ENCODE results near the gene PTDSS2. TPM values are rescaled to one million over a fixed set of nuclear protein-coding genes. Genes with fewer than 3 reads are reported as not detected.

Gene PTDSS2
- total and polyA plus RNA-seq, 2 donors from 2014 or later = 28.5 to 37.7 TPM

GRCh38 chr11:461626-462025 lies 11.5 kb downstream of the PTDSS2 start:
- Histone ChIP-seq H3K9me3 (ENCODE audit: control insufficient read depth in 2 of 3, insufficient read depth in 1 of 3, low read length in 3 of 3) (no peaks in the 10 kb centered on the region), H3K27me3 (ENCODE audit: control insufficient read depth, insufficient read depth, low read length) (no peaks in the 10 kb centered on the region), H3K36me3 (ENCODE audit: control insufficient read depth in 2 of 3, insufficient read depth in 3 of 3, low read length in 3 of 3) (no peaks in the 10 kb centered on the region), H3K4me3 (ENCODE audit: low read length in 3 of 3) (no peak overlapping the region), H3K9ac (ENCODE audit: low read length in 3 of 3) (no peak overlapping the region), H3K27ac (ENCODE audit: low read depth in 2 of 2, low read length in 2 of 2) (no peak overlapping the region), H3K4me1 (ENCODE audit: control insufficient read depth in 2 of 3, insufficient read depth in 2 of 3, low read depth in 1 of 3, low read length in 3 of 3) (no peaks in the 10 kb centered on the region)
- intact Hi-C loops (cut with DNase I) = no loop called here
- TF ChIP-seq, protein P1, sequence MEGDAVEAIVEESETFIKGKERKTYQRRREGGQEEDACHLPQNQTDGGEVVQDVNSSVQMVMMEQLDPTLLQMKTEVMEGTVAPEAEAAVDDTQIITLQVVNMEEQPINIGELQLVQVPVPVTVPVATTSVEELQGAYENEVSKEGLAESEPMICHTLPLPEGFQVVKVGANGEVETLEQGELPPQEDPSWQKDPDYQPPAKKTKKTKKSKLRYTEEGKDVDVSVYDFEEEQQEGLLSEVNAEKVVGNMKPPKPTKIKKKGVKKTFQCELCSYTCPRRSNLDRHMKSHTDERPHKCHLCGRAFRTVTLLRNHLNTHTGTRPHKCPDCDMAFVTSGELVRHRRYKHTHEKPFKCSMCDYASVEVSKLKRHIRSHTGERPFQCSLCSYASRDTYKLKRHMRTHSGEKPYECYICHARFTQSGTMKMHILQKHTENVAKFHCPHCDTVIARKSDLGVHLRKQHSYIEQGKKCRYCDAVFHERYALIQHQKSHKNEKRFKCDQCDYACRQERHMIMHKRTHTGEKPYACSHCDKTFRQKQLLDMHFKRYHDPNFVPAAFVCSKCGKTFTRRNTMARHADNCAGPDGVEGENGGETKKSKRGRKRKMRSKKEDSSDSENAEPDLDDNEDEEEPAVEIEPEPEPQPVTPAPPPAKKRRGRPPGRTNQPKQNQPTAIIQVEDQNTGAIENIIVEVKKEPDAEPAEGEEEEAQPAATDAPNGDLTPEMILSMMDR (IDR thresholded peaks at IDR 0.05; ENCODE audit: borderline replicate concordance, extremely low read depth, insufficient read depth) = no peak
- FAIRE-seq (no peak), DNase-seq (peak in 1 of 5 donors; percentile 47)

- H3K27me3 ChIP-seq (ENCODE audit: control insufficient read depth, insufficient read depth, low read length) = no peaks in the 10 kb centered on the region
- H3K27ac ChIP-seq (ENCODE audit: low read depth in 2 of 2, low read length in 2 of 2) = no peak overlapping the region
- intact Hi-C loops (cut with DNase I) = no loop called here
- no peak overlapping the region for H3K4me3 ChIP-seq (ENCODE audit: low read length in 3 of 3)
- H3K4me1 ChIP-seq (ENCODE audit: control insufficient read depth in 2 of 3, insufficient read depth in 2 of 3, low read depth in 1 of 3, low read length in 3 of 3) = no peaks in the 10 kb centered on the region
- no peaks in the 10 kb centered on the region for H3K36me3 ChIP-seq (ENCODE audit: control insufficient read depth in 2 of 3, insufficient read depth in 3 of 3, low read length in 3 of 3)
- no peak for FAIRE-seq
- DNase-seq = peak in 1 of 5 donors; percentile 59
- TF ChIP-seq, protein P1 (IDR thresholded peaks at IDR 0.05; ENCODE audit: borderline replicate concordance, extremely low read depth, insufficient read depth) = no peak
- no peaks in the 10 kb centered on the region for H3K9me3 ChIP-seq (ENCODE audit: control insufficient read depth in 2 of 3, insufficient read depth in 1 of 3, low read length in 3 of 3)
- no peak overlapping the region for H3K9ac ChIP-seq (ENCODE audit: low read length in 3 of 3)
Observed at GRCh38 chr11:462107-462890, 12.2 kb downstream of the PTDSS2 start.

DNA sequence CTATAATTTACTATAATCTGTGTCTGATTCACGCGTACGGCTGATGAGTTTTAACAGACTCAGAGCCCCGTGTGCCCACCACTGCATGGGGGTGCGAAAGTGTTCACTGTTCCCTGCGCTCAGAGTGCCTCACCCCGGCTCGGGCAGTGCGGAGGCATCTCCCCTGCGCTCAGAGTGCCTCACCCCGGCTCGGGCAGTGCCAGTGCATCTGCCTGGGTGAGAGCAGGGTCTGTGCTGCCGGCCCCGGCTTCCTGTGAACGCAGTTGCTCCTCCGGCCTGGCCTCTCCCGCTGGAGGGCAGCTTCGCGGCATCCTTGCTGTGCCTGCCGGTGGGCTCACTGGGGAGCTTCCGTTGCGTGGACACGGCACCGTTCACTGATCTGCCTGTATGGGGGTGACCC lies 14.2 kb downstream of the PTDSS2 start:
- DNase-seq (peak in 1 of 5 donors; percentile 65), FAIRE-seq (no peak)
- H3K27ac ChIP-seq (ENCODE audit: low read depth in 2 of 2, low read length in 2 of 2) = no peak overlapping the region
- no peaks in the 10 kb centered on the region for H3K36me3 ChIP-seq (ENCODE audit: control insufficient read depth in 2 of 3, insufficient read depth in 3 of 3, low read length in 3 of 3)
- no peak overlapping the region for H3K9ac ChIP-seq (ENCODE audit: low read length in 3 of 3)
- H3K4me3 ChIP-seq (ENCODE audit: low read length in 3 of 3) = no peak overlapping the region
- TF ChIP-seq, protein P1 (IDR thresholded peaks at IDR 0.05; ENCODE audit: borderline replicate concordance, extremely low read depth, insufficient read depth) = no peak
- H3K9me3 ChIP-seq (ENCODE audit: control insufficient read depth in 2 of 3, insufficient read depth in 1 of 3, low read length in 3 of 3) = no peaks in the 10 kb centered on the region
- H3K4me1 ChIP-seq (ENCODE audit: control insufficient read depth in 2 of 3, insufficient read depth in 2 of 3, low read depth in 1 of 3, low read length in 3 of 3) = peaks cover 0 to 3% (median 0%) of the 10 kb centered on the region in 3 donors
- H3K27me3 ChIP-seq (ENCODE audit: control insufficient read depth, insufficient read depth, low read length) = no peaks in the 10 kb centered on the region
- intact Hi-C loops (cut with DNase I) = no loop called here
